HEK293T (cell line): ENCODE measurements around the gene MAN1C1.

ENCODE experiments used
- BHLHE40 ChIP-seq: fragments of 450-650 bp; IDR thresholded peaks from 2 replicates; pipeline ENCODE4 v1.6.1; 2016; ENCODE audit warnings: mild to moderate bottlenecking, moderate library complexity, borderline replicate concordance
- FOXM1 ChIP-seq: fragments of 450-650 bp; IDR thresholded peaks from 2 replicates; pipeline ENCODE4 v1.6.1; 2017; ENCODE audit warnings: mild to moderate bottlenecking, borderline replicate concordance
- HDGF ChIP-seq: fragments of 450-650 bp; IDR thresholded peaks from 2 replicates; pipeline ENCODE4 v1.6.1; 2017; ENCODE audit warnings: antibody characterized with exemption, borderline replicate concordance
- NFRKB ChIP-seq: fragments of 450-650 bp; IDR thresholded peaks from 2 replicates; pipeline ENCODE4 v1.6.1; 2016; ENCODE audit warnings: mild to moderate bottlenecking, moderate library complexity
- SUZ12 ChIP-seq: fragments of 450-650 bp; IDR thresholded peaks from 2 replicates; pipeline ENCODE4 v1.6.1; 2016; ENCODE audit warnings: mild to moderate bottlenecking
- TARDBP ChIP-seq: fragments of 450-650 bp; IDR thresholded peaks from 2 replicates; pipeline ENCODE4 v1.6.1; 2016
- TF ChIP-seq, protein P1 (sequence below): fragments of 450-650 bp; IDR thresholded peaks from 2 replicates; pipeline ENCODE4 v1.6.1; 2016

DNA sequence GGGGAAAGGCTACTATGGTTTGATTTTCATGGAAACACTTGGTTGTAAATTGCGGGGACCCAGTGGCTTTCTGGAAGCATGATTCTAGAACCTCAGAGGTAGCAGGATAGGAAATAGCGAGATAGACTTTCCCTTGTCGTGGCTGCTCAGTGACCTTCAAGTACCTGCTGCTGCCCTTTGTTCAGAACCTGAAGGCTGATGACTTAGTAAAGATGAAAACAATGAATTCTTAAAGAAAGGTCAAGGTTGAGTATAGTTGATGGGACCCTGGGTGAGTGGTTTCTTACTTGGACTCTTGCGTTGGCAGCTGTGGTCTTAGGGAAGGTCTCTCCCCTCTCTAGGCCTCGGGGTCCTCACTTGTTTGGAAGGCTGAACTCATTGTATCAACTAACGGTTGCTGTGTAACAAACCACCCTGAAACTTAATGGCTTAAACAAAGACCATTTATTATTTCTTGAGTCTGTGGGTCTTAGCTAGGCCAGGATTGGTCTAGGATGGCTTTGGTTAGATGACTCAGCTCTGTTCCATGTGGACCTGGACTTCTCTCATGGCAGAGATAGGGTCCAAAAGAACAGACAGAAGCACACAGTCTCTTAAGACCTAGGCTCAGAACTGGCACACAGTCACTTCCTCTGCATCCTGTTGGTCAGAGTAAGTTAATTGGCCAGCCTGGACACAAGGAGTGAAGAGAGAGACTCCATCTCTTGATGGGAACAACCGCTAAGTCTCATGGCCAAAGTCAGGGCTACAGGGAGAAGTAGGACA lies 94.2 kb downstream of the MAN1C1 start:
- no peak for TF ChIP-seq SUZ12
- TF ChIP-seq NFRKB: no peak
- TF ChIP-seq FOXM1: no peak
- TF ChIP-seq TARDBP: no peak
- no peak for TF ChIP-seq HDGF
- no peak for TF ChIP-seq BHLHE40
- TF ChIP-seq, protein P1, sequence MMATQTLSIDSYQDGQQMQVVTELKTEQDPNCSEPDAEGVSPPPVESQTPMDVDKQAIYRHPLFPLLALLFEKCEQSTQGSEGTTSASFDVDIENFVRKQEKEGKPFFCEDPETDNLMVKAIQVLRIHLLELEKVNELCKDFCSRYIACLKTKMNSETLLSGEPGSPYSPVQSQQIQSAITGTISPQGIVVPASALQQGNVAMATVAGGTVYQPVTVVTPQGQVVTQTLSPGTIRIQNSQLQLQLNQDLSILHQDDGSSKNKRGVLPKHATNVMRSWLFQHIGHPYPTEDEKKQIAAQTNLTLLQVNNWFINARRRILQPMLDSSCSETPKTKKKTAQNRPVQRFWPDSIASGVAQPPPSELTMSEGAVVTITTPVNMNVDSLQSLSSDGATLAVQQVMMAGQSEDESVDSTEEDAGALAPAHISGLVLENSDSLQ: no peak
